Activated T-helper 17 cell treated with anti-CD3 and anti-CD28 coated beads, Interleukin-2, amount 50 U/mL, for 72 hours (primary cell): ENCODE data around the gene DPPA5. TPM values are rescaled to one million over a fixed set of nuclear protein-coding genes. Genes with fewer than 3 reads are reported as not detected.

Experiments
- total RNA-seq, 2 donors: library from RNA; stranded (reverse); gene quantifications; one replicate each; pipeline ENCODE4 v1.2.3, GENCODE V29; 2022

The DPPA5 gene
- total RNA-seq, 2 donors from 2014 or later, result not detected

Other genes starting within 250 kb of the DPPA5 start
- not detected for gene KHDC1L, start 128.8 kb downstream of the DPPA5 start, total RNA-seq
- 1 to 10 TPM; 5.1 to 7.7 TPM for gene KHDC1, start 91.1 kb downstream of the DPPA5 start, total RNA-seq
- gene KHDC3L, start 8.4 kb upstream of the DPPA5 start, total RNA-seq, result not detected
- 1 to 10 TPM in 1 of 2 donors, under 1 TPM in 1; 0.26 to 1.0 TPM for gene OOEP, start 15.6 kb upstream of the DPPA5 start, total RNA-seq
- under 1 TPM; 0.90 to 0.97 TPM for gene DDX43, start 40.6 kb upstream of the DPPA5 start, total RNA-seq
- 10 to 100 TPM; 37.5 to 56.0 TPM for gene CGAS, start 98.0 kb upstream of the DPPA5 start, total RNA-seq
- gene MTO1, start 107.5 kb upstream of the DPPA5 start, total RNA-seq, result 10 to 100 TPM; 46.8 to 57.7 TPM
- gene EEF1A1, start 166.8 kb upstream of the DPPA5 start, total RNA-seq, result over 10,000 TPM in 1 of 2 donors, 1,000 to 10,000 TPM in 1; 9,813 to 18,243 TPM